Endothelial cell (in vitro differentiated cells): ENCODE results near the gene UBE2Q2. TPM values are rescaled to one million over a fixed set of nuclear protein-coding genes. Genes with fewer than 3 reads are reported as not detected.

Experiments used
- DNase-seq: peaks from one replicate; pipeline ENCODE4 v3.0.0; 2021; ENCODE audit warnings: low spot score
- H3K27ac Mint-ChIP-seq: one replicate; pipeline ENCODE4 v1.8.0; 2021; ENCODE audit warnings: mixed read lengths, inconsistent platforms; ENCODE audit not compliant: unreplicated experiment
- H3K27me3 Mint-ChIP-seq: one replicate; pipeline ENCODE4 v1.8.0; 2021; ENCODE audit warnings: mild to moderate bottlenecking, moderate library complexity, mixed read lengths, inconsistent platforms; ENCODE audit not compliant: unreplicated experiment
- H3K36me3 Mint-ChIP-seq: one replicate; pipeline ENCODE4 v1.8.0; 2021; ENCODE audit warnings: mild to moderate bottlenecking, low read depth, mixed read lengths, inconsistent platforms; ENCODE audit not compliant: unreplicated experiment
- H3K4me1 Mint-ChIP-seq: one replicate; pipeline ENCODE4 v1.8.0; 2021; ENCODE audit warnings: mild to moderate bottlenecking, mixed read lengths, inconsistent platforms; ENCODE audit not compliant: unreplicated experiment
- H3K4me3 Mint-ChIP-seq: one replicate; pipeline ENCODE4 v1.8.0; 2021; ENCODE audit warnings: mild to moderate bottlenecking, mixed read lengths, inconsistent platforms; ENCODE audit not compliant: unreplicated experiment
- H3K9me3 Mint-ChIP-seq: one replicate; pipeline ENCODE4 v1.8.0; 2021; ENCODE audit warnings: mixed read lengths, inconsistent platforms; ENCODE audit not compliant: unreplicated experiment
- total RNA-seq: library from RNA; stranded (reverse); fragmentation: NEBNext Ultra II Directional; extraction: Animal tissue kit (Norgen Biotek cat#: 25700); gene quantifications from one replicate; pipeline ENCODE4 v1.2.1, GENCODE V29; 2021; ENCODE audit not compliant: unreplicated experiment
- TF ChIP-seq, protein P1 (sequence below): fragments of 200-600 bp; sonication (generic); IDR thresholded peaks from one replicate; pipeline ENCODE4 v1.5.0; 2021; ENCODE audit warnings: antibody characterized with exemption; ENCODE audit not compliant: unreplicated experiment

UBE2Q2 gene
- total RNA-seq, 1 donor from 2014 or later: 28.9 TPM

DNA sequence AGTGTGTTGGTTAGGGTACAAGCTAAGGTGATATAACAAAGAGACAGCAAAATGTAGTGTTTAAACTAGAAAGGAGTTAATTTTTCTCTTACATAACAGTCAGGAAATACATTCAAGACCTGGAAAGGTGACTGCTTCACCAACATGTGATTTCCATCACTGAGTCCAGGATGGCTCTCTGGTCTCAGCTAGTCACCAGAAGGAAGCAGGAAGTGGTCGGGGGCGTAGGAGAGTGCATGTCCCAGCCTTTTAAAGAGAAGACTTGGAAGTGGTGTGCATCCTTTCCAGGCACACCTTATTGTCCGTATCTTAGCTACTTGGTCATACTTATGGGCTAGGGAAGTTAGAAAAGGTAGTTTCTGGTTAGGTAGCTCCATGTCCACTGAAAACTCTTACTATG, 11.1 kb upstream of the UBE2Q2 start:
- Mint-ChIP-seq H3K27me3 (peaks cover 4% of the 10 kb centered on the region), H3K4me3 (no peak overlapping the region), H3K4me1 (peaks cover 11% of the 10 kb centered on the region), H3K9me3 (no peaks in the 10 kb centered on the region), H3K36me3 (no peaks in the 10 kb centered on the region), H3K27ac (no peak overlapping the region)
- DNase-seq: no peak
- TF ChIP-seq, protein P1, sequence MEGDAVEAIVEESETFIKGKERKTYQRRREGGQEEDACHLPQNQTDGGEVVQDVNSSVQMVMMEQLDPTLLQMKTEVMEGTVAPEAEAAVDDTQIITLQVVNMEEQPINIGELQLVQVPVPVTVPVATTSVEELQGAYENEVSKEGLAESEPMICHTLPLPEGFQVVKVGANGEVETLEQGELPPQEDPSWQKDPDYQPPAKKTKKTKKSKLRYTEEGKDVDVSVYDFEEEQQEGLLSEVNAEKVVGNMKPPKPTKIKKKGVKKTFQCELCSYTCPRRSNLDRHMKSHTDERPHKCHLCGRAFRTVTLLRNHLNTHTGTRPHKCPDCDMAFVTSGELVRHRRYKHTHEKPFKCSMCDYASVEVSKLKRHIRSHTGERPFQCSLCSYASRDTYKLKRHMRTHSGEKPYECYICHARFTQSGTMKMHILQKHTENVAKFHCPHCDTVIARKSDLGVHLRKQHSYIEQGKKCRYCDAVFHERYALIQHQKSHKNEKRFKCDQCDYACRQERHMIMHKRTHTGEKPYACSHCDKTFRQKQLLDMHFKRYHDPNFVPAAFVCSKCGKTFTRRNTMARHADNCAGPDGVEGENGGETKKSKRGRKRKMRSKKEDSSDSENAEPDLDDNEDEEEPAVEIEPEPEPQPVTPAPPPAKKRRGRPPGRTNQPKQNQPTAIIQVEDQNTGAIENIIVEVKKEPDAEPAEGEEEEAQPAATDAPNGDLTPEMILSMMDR: no peak

DNA sequence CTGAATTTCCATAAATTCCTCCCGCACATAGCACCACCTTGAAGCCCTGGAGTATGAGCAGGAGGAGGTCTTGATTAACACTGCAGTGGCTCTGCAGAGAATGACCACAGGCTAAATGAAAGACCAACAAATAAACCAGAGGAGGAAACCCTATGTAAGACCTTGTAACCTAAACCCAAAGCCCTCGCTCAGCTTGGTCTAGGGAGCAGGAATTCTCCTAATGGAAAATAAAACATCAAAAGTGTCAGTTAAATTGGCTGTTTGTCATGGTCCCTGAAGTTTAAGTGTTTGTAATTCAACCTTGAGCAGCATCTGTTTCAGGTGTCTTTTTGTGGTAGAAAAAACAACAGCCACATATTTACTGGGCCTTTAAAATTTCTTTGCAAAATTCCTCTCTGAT, 9.2 kb upstream of the UBE2Q2 start:
- no peak for DNase-seq
- Mint-ChIP-seq H3K4me3 (no peak overlapping the region), H3K36me3 (no peaks in the 10 kb centered on the region), H3K27me3 (no peaks in the 10 kb centered on the region), H3K4me1 (peaks cover 11% of the 10 kb centered on the region), H3K27ac (no peak overlapping the region), H3K9me3 (no peaks in the 10 kb centered on the region)
- TF ChIP-seq, protein P1: no peak

DNA sequence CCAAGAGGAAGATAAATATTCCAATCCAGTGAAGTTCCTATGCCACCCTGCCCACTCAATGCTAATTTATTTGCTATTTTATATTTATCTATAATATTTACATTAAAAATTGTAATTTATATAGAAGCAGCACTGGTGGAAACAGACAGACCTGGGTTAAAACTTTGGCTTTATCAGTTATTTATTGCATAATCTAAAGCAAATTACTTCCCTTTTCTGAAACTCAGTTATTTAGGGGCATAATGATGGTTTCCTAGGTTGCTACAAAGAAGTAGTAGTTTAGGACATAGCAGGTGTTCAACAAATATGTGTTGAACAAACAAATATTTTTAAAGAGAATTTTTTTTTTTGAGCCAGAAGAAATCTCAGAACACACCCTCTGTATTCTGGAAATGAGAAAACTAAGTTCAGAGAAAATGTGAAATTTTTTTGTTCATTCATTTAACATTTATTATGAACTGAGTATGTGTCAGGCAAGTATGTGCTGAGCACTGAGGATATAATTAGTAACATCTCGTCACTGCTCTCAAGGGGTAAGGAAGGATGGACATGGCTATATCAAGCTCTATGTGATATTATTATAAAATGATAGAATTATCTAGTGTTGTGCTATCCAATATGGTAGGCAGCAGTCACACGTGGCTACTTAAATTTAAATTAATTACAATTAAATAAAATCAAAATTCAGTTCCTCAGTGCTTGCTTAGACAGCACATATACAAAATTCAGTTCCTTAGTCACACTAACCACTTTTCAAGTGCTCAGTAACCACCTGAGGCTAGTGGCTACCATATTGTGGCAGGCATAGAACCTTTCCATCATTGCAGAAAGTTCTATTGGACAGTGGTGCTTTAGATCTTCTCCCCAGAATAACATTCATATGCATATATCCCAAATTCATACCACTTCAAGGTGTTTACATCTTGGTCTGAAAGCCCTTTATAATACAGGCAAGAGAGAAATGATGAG, 7.0 kb upstream of the UBE2Q2 start:
- TF ChIP-seq, protein P1: no peak
- DNase-seq: no peak
- Mint-ChIP-seq H3K4me1 (peaks cover 11% of the 10 kb centered on the region), H3K27ac (no peak overlapping the region), H3K27me3 (no peaks in the 10 kb centered on the region), H3K36me3 (no peaks in the 10 kb centered on the region), H3K4me3 (no peak overlapping the region), H3K9me3 (no peaks in the 10 kb centered on the region)

DNA sequence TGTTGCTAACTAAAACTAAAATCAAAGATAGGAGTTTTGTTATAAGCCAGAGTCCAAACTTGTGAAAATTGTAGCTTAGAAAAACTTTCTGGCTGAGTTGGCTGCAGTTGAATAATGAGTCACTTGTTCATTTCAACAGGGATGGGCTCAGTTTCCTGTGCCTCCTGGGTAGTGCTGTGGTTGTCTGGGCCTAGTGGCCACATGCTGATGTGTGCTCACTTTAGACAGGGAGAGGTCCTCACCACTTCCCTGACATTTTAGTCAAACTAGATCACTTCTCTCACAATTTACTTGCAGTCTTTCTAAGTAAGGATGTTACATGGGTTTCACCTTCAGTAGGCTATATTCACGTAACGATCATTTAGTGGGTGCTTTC, 6.3 kb upstream of the UBE2Q2 start:
- peaks cover 5% of the 10 kb centered on the region for H3K4me1 Mint-ChIP-seq
- no peaks in the 10 kb centered on the region for H3K36me3 Mint-ChIP-seq
- H3K27ac Mint-ChIP-seq: no peak overlapping the region
- H3K4me3 Mint-ChIP-seq: no peak overlapping the region
- no peak for DNase-seq
- TF ChIP-seq, protein P1: no peak
- H3K27me3 Mint-ChIP-seq: peaks cover 2% of the 10 kb centered on the region
- H3K9me3 Mint-ChIP-seq: no peaks in the 10 kb centered on the region

DNA sequence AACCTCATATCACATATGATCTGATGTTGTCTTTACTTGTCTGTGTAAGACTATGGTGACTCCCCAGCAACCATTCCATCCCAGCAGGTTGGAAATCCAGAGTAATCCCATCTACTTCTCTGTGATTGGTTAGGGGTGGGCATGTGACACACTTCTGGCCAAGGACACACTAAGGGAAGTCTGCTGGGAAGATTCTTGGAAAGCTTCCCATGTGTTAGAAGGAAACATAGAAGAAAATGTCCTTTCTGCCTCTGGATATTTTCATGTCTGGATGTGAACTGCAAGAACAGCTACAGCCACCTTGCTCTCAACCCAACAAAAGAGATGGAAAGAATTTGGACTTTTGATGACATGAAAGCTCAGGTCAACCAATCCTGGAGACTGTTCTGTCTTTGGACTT, 2.6 kb upstream of the UBE2Q2 start:
- Mint-ChIP-seq H3K4me3 (no peak overlapping the region), H3K27me3 (peaks cover 9% of the 10 kb centered on the region), H3K27ac (no peak overlapping the region), H3K9me3 (no peaks in the 10 kb centered on the region), H3K4me1 (peaks cover 16% of the 10 kb centered on the region), H3K36me3 (peaks cover 11% of the 10 kb centered on the region)
- TF ChIP-seq, protein P1: no peak
- DNase-seq: no peak
